BJ (cell line): ENCODE data around the gene RABGAP1L. TPM values are rescaled to one million over a fixed set of nuclear protein-coding genes. Genes with fewer than 3 reads are reported as not detected.
"Not testable (repeated sequence)": the region's sequence is repeated elsewhere in the genome, so short reads cannot be mapped to it uniquely, and the experiment has no call there.

Experiments used
- CTCF ChIA-PET: fragments of 350-600 bp; formaldehyde crosslinking; extraction: SDS; loops from one replicate; lab custom pipeline; 2021; ENCODE audit warnings: antibody characterized with exemption, inconsistent platforms; lab: Yijun Ruan, JAX
- POLR2A ChIA-PET: fragments of 300-600 bp; sonication (Branson Sonifier 250); formaldehyde crosslinking; extraction: SDS; loops from one replicate; lab custom pipeline; 2021; ENCODE audit warnings: antibody characterized with exemption; lab: Charles Lee
- DNase-seq: peaks from one replicate; pipeline ENCODE4 v3.0.0-alpha.2; 2011; ENCODE audit warnings: low read depth
- H3K27me3 ChIP-seq: 2 replicates; pipeline ENCODE4 v1.6.0; 2011; ENCODE audit warnings: low read length; ENCODE audit not compliant: control insufficient read depth, insufficient read depth
- H3K36me3 ChIP-seq: 2 replicates; pipeline ENCODE4 v1.5.1; 2011; ENCODE audit warnings: low read length; ENCODE audit not compliant: control insufficient read depth, insufficient read depth
- H3K4me3 ChIP-seq: 2 replicates; pipeline ENCODE4 v1.5.1; 2011; ENCODE audit warnings: low read depth, mild to moderate bottlenecking, control low read depth, low read length
- polyA plus RNA-seq: library from polyadenylated mRNA; depleted of rRNA; stranded (reverse); fragments of >200 nt; gene quantifications from 2 replicates; pipeline ENCODE4 v1.2.3, GENCODE V29; 2011
- TF ChIP-seq, protein P1 (sequence below): IDR thresholded peaks from 2 replicates; pipeline ENCODE4 v1.5.1; 2011; ENCODE audit warnings: low read depth, mild to moderate bottlenecking, control low read depth, inconsistent platforms, low read length, moderate library complexity; ENCODE audit not compliant: insufficient read depth

The RABGAP1L gene
- polyA plus RNA-seq, 1 experiment: 15.9 TPM

DNA sequence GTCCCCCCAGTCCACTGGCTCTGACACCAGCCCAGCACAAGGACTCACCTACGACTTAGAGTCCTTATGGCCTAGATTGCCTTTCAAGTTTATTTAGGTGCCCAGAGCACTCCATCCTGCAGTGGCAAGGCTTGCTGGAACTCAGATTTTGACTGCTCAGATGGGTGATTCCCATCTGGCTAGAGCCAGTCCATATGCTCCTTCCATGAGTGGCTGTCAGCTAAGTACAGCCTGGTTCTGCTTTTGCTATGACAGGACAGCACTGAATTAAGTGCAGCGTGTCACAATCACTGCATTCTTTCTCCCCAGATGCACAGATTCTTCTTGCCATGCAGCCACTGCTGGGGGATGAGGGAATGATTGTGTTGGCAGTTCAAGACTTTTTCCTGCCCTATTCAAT, 332.3 kb downstream of the RABGAP1L start:
- ChIA-PET POLR2A (no interaction called here), CTCF (no interaction called here)
- TF ChIP-seq, protein P1, sequence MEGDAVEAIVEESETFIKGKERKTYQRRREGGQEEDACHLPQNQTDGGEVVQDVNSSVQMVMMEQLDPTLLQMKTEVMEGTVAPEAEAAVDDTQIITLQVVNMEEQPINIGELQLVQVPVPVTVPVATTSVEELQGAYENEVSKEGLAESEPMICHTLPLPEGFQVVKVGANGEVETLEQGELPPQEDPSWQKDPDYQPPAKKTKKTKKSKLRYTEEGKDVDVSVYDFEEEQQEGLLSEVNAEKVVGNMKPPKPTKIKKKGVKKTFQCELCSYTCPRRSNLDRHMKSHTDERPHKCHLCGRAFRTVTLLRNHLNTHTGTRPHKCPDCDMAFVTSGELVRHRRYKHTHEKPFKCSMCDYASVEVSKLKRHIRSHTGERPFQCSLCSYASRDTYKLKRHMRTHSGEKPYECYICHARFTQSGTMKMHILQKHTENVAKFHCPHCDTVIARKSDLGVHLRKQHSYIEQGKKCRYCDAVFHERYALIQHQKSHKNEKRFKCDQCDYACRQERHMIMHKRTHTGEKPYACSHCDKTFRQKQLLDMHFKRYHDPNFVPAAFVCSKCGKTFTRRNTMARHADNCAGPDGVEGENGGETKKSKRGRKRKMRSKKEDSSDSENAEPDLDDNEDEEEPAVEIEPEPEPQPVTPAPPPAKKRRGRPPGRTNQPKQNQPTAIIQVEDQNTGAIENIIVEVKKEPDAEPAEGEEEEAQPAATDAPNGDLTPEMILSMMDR: no peak
- Histone ChIP-seq H3K4me3 (no peak overlapping the region), H3K36me3 (no peaks in the 10 kb centered on the region), H3K27me3 (no peaks in the 10 kb centered on the region)
- DNase-seq: no peak

DNA sequence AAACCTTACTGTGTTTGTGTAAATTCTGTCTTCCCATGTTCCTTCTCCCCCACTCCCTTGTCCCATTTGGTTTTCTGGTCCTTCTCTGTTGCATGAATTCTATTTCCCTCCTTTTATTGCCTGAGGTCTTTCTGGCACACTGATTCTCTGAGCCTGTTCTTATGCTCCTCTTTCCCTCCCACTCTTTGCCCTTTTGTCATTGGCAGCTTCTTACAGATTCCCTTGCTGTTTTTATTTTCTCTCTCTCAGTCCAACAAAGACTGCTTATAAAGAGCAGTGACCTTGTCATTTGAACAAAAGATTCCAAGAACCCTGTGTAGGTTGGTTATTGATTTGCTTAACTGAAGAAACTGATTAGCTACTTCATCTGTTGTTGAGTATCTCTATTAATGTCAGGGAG, 338.2 kb downstream of the RABGAP1L start:
- ChIA-PET POLR2A (no interaction called here), CTCF (no interaction called here)
- TF ChIP-seq, protein P1: no peak
- Histone ChIP-seq H3K27me3 (no peaks in the 10 kb centered on the region), H3K36me3 (no peaks in the 10 kb centered on the region), H3K4me3 (no peak overlapping the region)
- DNase-seq: no peak

DNA sequence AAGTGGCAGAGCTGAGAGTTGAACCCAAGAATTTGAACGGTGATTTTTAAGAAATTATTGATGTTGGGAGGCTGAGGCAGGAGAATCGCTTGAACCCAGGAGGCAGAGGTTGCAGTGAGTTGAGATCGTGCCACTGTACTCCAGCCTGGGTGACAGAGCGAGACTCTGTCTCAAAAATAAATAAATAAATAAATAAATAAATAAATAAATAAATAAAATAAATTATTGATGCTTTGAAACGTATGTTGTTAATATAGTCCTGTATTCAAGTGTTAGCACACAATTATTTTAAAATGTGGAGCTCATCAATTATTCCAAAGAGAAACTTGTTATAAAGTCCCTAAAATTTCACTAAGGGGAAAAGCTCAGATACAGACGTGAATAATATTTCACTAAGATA, 357.4 kb downstream of the RABGAP1L start:
- H3K36me3 ChIP-seq, DNase-seq, H3K27me3 ChIP-seq, H3K4me3 ChIP-seq, POLR2A ChIA-PET, CTCF ChIA-PET: not testable (repeated sequence)

DNA sequence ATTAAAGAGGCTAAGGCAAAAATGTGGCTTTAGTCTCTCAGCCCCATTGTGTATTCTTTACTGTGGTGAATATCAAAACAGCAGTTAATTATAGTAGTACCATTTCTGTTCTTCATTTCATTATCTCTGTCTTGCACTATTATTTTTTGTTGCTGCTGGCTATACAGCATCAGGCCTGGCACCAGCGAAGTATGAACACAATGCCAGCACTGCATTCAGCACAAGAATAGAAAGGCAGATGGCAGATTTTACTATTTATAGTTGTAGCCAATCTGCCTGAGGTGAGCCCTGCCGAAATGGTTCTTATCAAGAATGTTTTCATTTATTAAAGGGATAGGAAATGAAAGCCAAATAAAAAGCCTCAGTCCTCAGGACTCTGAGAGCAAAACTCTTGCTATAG, 360.5 kb downstream of the RABGAP1L start:
- DNase-seq: no peak
- H3K27me3 ChIP-seq: no peaks in the 10 kb centered on the region
- TF ChIP-seq, protein P1: no peak
- POLR2A ChIA-PET: no interaction called here
- CTCF ChIA-PET: no interaction called here
- H3K36me3 ChIP-seq: no peaks in the 10 kb centered on the region
- no peak overlapping the region for H3K4me3 ChIP-seq

DNA sequence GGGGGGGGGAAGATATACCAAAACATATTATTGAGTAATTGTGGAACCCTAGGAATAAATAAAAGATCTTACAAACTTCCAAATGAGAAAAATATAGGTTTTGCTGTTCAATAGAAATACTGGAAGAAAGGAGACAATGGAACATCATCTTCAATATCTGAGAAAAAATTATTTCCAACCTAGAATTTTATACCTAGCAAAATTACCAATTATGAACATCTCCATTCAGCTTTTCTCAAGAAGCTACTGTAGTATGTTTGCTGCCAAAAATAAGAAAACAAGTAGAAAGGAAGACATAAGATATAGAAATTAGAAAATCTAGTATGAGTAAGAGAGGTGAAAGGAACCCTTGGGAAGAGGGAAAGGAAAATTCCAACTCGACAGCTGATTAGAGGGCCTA, 372.4 kb downstream of the RABGAP1L start:
- DNase-seq: no peak
- ChIA-PET CTCF (interaction anchor here (0.6 kb wide), 1 partner anchor 213 kb away, joined by 3 read pairs; no protein-coding TSS in a partner anchor), POLR2A (no interaction called here)
- TF ChIP-seq, protein P1: no peak
- no peaks in the 10 kb centered on the region for H3K36me3 ChIP-seq
- H3K4me3 ChIP-seq: no peak overlapping the region
- H3K27me3 ChIP-seq: no peaks in the 10 kb centered on the region

DNA sequence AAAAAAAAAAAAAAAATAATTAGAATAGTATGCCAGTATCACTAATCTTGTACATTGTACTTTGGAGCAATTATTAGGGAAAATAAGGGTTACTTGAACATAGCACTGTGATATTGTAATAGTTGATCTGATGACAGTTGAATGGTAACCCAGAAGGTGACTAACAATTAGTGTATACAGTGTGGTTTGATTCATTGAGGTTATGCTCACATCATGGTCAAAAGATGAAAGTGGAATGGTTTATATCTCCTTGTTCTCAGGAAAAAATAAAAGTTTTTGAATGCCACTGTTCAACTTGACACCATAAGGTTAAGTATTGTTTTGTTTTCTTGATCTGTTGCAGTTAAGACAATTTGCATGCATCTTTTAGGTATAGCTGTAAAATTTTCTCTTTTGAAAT, 375.5 kb downstream of the RABGAP1L start:
- no peaks in the 10 kb centered on the region for H3K36me3 ChIP-seq
- peak; percentile 3 for DNase-seq
- H3K4me3 ChIP-seq: no peak overlapping the region
- ChIA-PET POLR2A (no interaction called here), CTCF (interaction anchor here (0.6 kb wide), 1 partner anchor 57 kb away, joined by 3 read pairs; no protein-coding TSS in a partner anchor)
- no peaks in the 10 kb centered on the region for H3K27me3 ChIP-seq
- TF ChIP-seq, protein P1: no peak
